ELR (cell line): ENCODE measurements around the gene ANKS4B.
A peak's percentile ranks its signal among the peaks of the same experiment; 100 is the strongest.
"Not testable (repeated sequence)": the region's sequence is repeated elsewhere in the genome, so short reads cannot be mapped to it uniquely, and the experiment has no call there.

Source experiments
- DNase-seq: peaks from one replicate; pipeline ENCODE4 v3.0.0-alpha.2; 2015; ENCODE audit warnings: low read depth

ANKS4B gene

GRCh38 chr16:21219551-21219950 lies 13.9 kb upstream of the ANKS4B start:
- DNase-seq = no peak

GRCh38 chr16:21222495-21223337 lies 10.8 kb upstream of the ANKS4B start:
- peak; percentile 1 for DNase-seq

- DNase-seq = no peak
Observed at GRCh38 chr16:21223787-21224186, 9.7 kb upstream of the ANKS4B start.

DNA sequence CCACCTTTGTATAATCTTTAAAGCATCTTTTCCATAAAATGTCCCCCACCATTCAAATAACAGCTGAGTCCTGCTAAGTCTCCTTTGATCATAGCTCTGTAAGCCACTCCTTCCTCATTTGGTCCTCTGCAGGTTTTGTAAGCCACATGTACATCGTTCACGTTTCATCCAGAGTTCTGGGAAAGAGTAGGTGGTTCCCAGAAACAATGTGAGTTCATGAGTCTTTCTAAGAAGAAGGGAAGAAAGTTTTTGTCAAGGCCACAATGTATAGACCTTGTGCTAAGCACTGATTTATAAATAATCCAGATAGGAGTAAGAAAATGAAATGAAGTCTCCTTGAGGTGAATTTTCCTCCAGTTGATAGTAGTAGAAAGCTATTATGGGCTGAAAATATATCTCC lies 8.7 kb upstream of the ANKS4B start:
- no peak for DNase-seq

- DNase-seq = no peak
Observed at GRCh38 chr16:21226749-21227148, 6.8 kb upstream of the ANKS4B start.

GRCh38 chr16:21227866-21228265 lies 5.6 kb upstream of the ANKS4B start:
- no peak for DNase-seq

DNA sequence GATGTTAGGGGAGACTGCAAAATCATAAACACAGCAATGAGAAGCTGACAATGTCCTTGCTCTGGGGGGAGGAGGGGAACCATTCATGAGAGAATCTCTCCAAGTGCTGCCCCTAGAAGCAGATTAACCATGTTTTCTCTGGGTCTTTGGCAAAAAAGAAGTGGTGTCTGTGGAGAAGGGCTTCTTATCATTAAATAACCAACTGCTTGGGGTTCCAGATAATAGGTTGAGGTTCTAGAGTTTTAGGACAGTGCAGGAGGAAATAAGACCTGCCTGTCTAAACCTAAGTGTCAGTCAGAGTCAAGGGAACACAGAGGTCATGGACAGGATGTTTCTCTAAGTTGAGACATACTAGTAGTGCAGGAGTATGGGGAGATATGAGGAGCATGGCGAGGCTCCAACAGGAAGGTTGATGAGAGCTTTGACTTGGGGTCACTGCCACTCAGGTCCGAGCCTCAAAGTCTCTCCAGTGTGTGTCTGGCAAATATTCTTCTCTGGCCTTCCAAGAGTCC lies 5.1 kb upstream of the ANKS4B start:
- DNase-seq = no peak

DNA sequence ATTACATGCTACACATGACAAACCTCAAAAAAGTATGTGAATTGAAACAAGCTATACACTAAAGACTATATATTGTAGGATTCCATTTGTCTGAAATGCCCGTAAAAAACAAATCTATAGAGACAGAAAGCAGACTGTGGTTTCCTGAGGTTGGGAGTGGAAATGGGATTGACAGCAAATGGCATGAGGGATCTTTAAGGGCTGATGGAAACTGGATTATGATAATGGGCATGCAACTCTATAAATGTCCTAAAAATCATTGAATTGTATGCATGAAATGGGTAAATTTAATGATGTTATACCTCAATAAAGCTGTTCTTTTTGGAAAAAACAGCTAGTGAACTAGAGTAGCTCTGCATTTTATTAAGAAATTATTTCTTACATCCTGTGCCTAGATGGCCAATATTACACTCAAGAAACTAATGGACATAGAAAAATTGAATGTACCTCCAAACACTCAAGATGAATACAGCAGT lies 416 bp upstream of the ANKS4B start:
- DNase-seq = no peak

DNA sequence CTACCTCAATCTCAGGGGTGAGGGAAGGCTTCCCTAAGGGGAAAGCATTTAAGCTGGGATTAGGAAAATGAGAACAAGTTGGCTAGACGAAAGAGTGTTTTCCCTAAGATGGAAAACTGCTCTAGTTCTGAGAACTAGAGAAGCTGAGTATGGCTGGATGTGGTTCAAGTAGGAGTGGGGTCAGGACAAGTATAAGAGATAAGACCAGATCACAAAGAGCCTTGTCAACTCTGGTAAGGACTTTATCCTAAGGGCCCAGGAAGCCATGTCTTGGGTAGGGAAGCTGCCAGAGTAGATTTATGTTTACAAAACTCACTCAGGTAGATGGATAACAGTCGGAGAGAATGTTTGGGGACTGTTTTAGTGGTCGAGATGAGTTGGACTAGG lies 1.7 kb downstream of the ANKS4B start:
- DNase-seq = no peak

DNA sequence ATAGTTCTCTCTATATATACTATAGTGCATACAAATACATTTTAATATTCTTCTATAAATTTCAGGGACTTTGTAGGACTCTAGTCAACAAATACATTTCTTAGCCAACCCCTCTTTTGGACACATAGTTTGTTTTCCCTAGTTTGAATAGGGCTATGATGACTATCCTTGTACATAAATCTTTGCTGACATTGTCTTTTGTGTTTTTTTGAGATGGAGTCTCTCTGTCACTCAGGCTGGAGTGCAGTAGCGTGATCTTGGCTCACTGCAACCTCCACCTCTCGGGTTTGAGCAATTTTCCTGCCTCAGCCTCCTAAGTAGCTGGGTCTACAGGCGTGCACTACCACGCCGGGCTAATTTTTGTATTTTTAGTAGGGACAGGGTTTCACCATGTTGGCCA lies 3.3 kb downstream of the ANKS4B start:
- no peak for DNase-seq

DNA sequence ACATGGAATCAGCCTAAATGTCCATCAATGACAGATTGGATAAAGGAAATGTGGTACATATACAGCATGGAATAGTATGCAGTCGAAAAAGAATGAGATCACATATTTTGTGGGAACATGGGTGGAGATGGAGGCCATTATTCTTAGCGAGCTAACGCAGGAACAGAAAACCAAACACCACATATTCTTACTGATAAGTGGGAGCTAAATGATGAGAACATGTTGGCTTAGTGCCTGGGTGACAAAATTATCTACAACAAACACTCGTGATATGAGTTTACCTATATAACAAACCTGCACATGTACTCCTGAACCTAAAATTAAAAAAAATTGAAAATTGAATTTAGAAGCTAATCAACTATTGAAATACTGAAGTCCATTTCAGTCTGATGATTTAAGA lies 6.1 kb downstream of the ANKS4B start:
- DNase-seq = no peak

DNA sequence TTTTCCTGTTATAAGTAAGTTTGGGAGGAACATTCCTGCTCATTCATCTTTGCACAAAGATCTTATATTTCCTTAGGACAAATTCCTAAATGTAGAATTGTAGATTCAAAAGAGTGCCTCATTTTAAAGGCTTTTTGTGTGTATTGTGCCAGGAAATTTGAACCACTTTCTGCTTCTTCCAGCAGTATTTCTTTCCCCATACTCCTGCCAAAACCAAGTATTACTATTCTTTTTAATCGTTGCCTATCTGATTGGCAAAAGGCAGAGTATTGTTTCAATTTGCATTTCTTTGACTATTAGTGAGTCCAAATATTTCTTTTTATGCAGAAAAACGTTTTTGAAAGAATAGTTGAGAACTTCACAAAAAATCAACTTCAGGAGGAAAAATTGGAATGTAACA lies 9.3 kb downstream of the ANKS4B start:
- no peak for DNase-seq

DNA sequence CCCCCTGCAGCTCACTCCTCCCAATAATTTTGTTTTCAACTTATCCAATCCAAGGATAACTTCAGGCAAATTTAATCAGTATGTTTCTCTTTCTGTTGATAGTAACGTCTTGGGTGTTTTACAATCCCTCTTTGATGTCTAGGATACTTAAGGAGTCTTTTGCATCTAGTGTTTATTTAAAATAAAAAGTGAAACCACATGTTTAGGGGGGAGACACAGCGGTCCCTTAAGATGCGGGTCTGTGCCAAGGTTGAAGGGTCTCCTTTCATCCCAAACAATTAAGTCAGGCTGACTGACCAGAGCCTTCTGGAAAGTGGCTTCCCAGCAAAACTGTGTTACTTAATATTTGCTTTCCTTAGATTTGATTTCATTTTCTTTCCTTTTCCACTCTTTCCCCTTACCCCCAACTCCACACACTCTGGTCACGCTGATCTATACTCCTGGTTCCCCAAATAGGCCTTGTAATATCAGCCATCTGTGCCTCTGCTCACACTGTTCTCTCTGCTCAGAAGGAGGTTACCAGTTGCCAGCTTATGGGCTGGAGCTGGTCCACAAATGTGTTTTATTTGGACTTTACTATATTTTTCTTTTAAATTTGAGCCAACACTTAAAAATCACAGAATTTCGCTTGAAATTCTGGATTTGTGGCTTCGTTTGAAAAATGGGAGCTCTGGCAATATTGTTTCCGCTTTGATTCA lies 11.2 kb downstream of the ANKS4B start:
- no peak for DNase-seq

- DNase-seq = not testable (repeated sequence)
Observed at GRCh38 chr16:21248179-21248578, 14.7 kb downstream of the ANKS4B start.

DNA sequence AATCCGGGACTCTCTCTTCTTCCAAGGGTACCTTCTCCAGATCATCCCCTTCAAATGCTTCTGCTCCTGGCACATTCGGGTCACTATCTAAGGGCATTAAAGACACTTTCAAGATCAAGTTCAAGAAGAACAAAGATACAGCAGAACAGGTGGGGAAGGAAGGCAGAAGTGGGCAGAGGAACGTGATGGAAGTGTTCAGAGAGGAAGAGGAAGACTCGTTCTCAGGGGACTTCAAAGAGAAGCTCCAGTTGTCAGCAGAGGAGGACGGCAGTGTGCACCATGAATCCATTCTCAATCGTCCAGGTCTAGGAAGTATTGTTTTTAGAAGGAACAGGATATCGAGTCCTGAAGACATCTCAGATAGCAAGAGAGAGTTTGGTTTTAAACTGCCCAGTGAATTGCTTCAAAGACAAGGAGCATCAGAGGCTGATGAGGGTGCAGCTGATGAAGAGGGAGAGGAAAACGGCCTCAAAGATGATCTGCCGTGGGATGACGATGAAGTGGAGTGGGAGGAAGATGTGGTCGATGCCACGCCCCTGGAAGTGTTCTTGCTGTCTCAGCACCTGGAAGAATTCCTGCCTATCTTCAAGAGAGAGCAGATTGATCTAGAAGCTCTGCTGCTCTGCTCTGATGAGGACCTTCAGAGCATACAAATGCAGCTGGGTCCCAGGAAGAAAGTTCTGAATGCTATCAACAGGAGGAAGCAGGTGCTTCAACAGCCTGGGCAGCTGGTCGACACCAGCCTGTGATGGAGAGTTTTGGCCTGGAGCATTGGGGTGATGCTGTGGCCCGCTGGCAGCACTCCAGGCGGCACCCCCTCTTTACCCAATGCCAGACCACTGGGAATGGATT lies 16.8 kb downstream of the ANKS4B start:
- DNase-seq = no peak

DNA sequence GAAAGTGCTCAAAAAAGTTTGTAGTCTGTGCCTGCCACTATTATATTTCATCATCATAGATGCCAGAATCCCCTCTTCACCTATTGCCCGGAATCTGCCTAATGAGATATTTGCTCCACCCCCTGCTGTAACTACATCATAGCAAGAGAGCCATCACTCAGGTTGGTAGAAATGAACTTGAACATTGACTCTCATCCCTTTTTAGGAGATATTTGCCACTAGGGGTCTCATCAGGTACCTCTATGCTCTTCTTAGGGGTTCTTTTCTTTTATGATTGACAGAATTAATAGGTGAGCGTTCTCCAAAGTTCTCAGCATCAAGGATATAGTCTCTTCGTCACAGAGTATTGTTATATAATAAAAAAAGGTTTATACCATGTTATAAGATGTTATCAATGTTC lies 20.0 kb downstream of the ANKS4B start:
- no peak for DNase-seq

- DNase-seq = no peak
Observed at GRCh38 chr16:21256636-21257035, 23.1 kb downstream of the ANKS4B start.

DNA sequence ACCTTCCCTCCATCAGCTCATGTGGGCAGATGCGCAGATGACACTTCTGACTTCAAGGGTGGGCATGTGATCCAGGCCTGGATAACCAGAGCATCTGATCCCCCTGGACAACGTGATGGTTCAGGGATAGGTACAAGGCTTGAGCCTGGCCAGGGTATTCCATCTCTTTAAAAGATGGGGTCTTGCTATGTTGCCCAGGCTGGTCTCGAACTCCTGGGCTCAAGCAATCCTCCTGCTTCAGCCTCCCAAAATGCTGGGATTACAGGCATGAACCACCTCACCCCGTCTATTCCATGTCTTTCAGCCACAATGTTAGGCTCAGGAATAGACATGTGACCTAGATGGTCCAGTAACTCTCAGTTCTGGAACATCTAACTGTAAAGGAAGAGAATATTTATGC lies 23.8 kb downstream of the ANKS4B start:
- no peak for DNase-seq

DNA sequence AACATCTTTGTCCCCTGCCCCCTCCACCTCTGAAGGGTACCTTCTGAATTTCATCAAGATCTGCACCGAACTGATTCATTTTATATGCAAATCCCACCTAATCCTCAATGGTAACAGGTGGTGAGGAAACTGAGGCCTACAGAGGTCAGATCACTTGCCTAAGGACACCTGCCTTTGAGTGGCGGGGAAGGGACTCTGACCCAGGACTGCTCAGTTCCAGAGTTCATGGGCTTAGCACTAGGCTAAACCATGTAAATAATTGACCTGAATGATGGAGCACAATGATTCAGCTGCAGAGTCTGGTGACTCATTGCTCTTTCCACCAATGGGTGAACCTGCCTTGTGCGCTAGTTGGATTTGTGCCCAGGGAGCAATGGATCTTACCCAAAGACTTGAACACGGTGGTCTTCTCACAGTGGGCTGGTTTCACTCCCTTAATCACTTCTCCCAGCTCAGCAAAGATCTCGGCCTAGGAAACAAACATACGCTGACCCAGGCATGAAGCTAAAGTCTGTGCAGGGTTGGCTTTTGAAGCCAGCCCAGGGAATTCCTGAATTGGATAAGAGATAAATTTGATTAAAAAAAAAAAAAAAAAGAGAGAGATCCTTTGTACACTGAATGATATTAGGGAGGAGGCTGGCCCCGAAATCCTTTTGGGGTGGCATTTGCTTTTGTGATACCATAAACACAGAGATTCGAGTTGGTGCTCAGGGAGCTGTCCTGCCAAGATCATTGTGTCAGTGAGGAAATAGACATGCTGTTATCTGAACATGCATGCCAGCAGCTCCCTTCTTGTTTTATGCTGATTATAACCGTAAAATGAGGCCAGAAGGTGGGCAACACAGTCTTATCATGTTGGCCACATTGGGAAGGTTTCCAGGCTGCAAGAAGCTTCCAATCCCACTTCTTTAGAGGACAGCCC lies 27.6 kb downstream of the ANKS4B start:
- DNase-seq = peak; percentile 84

DNA sequence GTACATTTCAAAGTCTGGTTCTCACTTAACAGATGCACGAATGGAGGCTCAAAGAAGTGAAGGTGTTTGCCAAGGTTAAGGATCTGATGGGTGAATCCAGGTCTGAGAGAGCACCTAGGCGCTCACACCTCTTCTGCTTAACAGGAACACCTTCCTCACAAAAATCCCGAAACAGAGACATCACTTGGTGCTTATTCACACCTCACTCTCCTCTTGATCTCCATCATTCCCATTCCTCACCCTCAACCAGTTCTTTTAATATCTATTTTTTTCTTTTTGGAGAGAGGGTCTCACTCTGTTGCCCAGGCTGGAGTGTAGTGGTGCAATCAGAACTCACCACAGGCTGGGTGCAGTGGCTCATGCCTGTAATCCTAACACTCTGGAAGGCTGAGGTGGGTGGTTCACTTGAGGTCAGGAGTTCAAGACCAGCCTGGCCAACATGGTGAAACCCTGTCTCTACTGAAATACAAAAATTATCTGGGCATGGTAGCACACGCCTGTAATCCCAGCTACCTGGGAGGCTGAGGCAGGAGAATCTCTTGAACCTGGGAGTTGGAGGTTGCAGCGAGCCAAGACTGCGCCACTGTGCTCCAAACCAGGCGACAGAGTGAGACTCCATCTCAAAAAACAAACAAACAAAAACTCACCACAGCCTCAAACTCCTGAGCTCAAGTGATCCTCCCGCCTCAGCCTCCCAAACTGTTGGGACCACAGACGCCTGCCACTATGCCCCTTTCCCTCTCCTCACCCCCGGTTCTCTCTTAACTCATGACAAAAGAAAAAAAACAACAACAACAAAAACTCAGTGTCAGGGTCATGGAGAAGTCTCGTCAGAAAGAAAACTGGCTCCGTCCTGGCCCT lies 29.5 kb downstream of the ANKS4B start:
- no peak for DNase-seq
